ENCODE measurements around the gene TMEM185B. TPM values are rescaled to one million over a fixed set of nuclear protein-coding genes. Genes with fewer than 3 reads are reported as not detected.
A peak's percentile ranks its signal among the peaks of the same experiment; 100 is the strongest.

TMEM185B gene
- 24.8 and 36.0 TPM in 2 replicates for polyA plus RNA-seq (2012; rRNA removed)
- 23.5 and 31.6 TPM in 2 replicates for polyA plus RNA-seq (2012; cell fraction: cytosol; rRNA removed)
- polyA plus RNA-seq (2012; cell fraction: nucleus; rRNA removed), result 19.2 and 20.2 TPM in 2 replicates

DNA sequence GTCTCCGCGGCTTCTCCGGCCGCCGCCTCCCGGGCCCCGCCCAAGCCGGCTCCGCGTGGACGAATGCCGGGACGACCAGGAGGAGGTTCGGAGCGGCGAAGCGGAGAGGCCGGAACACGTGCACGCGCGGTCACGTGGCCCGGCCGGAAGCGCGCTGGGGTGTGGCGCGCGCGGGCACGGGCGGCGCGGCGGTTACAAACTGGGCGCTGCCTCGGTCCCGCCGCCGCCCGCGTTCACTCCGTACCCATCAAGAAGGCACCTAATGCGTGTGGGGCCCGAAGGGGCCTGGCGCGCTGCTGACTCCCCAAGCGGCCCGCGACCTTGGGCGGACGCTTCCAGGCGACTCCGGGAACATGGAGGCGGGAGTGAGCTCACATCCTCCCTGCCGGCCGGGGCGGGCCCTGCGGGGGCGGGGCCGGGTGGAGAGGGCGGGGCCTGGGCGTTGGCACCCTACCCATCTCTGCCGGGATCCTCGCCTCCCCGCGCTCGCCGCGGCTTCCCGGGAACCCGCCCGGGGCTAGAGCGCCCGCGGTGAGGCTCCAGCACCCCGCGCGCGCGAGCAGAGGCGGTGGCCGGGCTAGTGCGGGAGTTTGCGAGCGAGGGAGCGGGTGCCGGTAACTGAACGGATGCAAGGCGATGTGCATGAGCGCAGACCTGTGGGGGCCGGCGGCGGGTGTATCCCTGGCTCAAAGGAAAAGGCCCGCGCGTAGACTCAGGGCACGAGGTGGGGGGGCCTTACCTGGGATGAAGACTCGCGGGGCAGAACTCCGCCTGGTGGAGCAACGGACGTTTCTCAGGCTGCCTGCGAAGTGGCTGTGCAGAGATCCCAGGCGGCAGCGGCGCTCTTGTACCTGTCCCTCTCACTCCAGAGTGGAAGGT lies at the start of gene TMEM185B:
TMEM185B (minus strand) TSS at position 367 of the 879 bp plus-strand sequence. CDS start 424 bp downstream, outside the sequence.
- peaks cover 23% of the 10 kb centered on the region for H3K79me2 ChIP-seq (ENCODE audit: insufficient read depth)
- H3K9me3 ChIP-seq, result no peaks in the 10 kb centered on the region
- DNase-seq, result peak; percentile 100
- ChIA-PET CTCF (interaction anchor here (0.7 to 2.0 kb wide), 3 partner anchors 14 to 90 kb away, joined by 3 to 4 read pairs (median 3); no protein-coding TSS in a partner anchor), POLR2A (interaction anchor here (0.6 kb wide), 1 partner anchor 9 kb away, joined by 4 read pairs; no protein-coding TSS in a partner anchor)
- 0% methylated on average over 29 of the region's 108 CpGs for WGBS (ENCODE audit: low lambda C conversion rate)
- H3K4me1 ChIP-seq (ENCODE audit: control insufficient read depth in 1 of 2, insufficient read depth in 2 of 2, low read depth in 1 of 2, low read length in 1 of 2), result peaks cover 23 to 33% of the 10 kb centered on the region in 2 experiments; a peak in 3 of 4 replicates
- no peaks in the 10 kb centered on the region for H3F3A ChIP-seq (replicated peaks; ENCODE audit: insufficient read depth)
- H3K27me3 ChIP-seq (ENCODE audit: insufficient read depth), result no peaks in the 10 kb centered on the region
- peak within 1 kb of the TSS; percentile 97 for H3K4me2 ChIP-seq
- H2AFZ ChIP-seq (ENCODE audit: low read depth), result peak within 1 kb of the TSS; percentile 91
- H3K9ac ChIP-seq, result peak within 1 kb of the TSS; percentile 82
- H4K20me1 ChIP-seq (ENCODE audit: insufficient read depth), result no peaks in the 10 kb centered on the region
- peak within 1 kb of the TSS; percentile 68 to 84 for H3K27ac ChIP-seq (ENCODE audit: low read depth in 2 of 2, low read length in 1 of 2)
- peak within 1 kb of the TSS; percentile 69 to 84 for H3K4me3 ChIP-seq (ENCODE audit: low read depth in 2 of 2, low read length in 1 of 2)
- TF ChIP-seq YY1 (IDR thresholded peaks at IDR 0.05; ENCODE audit: low read depth), result peak; percentile 70
- TF ChIP-seq, protein P1, sequence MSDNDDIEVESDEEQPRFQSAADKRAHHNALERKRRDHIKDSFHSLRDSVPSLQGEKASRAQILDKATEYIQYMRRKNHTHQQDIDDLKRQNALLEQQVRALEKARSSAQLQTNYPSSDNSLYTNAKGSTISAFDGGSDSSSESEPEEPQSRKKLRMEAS (IDR thresholded peaks at IDR 0.05; ENCODE audit: low read depth), result peak; percentile 95
- TF ChIP-seq GABPA (IDR thresholded peaks at IDR 0.05; ENCODE audit: low read depth), result peak; percentile 49
- TF ChIP-seq RCOR1 (IDR thresholded peaks at IDR 0.05; ENCODE audit: low read length), result no peak
- TF ChIP-seq, protein P2, sequence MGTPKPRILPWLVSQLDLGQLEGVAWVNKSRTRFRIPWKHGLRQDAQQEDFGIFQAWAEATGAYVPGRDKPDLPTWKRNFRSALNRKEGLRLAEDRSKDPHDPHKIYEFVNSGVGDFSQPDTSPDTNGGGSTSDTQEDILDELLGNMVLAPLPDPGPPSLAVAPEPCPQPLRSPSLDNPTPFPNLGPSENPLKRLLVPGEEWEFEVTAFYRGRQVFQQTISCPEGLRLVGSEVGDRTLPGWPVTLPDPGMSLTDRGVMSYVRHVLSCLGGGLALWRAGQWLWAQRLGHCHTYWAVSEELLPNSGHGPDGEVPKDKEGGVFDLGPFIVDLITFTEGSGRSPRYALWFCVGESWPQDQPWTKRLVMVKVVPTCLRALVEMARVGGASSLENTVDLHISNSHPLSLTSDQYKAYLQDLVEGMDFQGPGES (IDR thresholded peaks at IDR 0.05; ENCODE audit: low read depth, low read length), result no peak
- no peak for TF ChIP-seq CHD2 (IDR thresholded peaks at IDR 0.05; ENCODE audit: low read length, partially characterized antibody)
- TF ChIP-seq, protein P3, sequence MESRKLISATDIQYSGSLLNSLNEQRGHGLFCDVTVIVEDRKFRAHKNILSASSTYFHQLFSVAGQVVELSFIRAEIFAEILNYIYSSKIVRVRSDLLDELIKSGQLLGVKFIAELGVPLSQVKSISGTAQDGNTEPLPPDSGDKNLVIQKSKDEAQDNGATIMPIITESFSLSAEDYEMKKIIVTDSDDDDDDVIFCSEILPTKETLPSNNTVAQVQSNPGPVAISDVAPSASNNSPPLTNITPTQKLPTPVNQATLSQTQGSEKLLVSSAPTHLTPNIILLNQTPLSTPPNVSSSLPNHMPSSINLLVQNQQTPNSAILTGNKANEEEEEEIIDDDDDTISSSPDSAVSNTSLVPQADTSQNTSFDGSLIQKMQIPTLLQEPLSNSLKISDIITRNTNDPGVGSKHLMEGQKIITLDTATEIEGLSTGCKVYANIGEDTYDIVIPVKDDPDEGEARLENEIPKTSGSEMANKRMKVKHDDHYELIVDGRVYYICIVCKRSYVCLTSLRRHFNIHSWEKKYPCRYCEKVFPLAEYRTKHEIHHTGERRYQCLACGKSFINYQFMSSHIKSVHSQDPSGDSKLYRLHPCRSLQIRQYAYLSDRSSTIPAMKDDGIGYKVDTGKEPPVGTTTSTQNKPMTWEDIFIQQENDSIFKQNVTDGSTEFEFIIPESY (IDR thresholded peaks at IDR 0.05; ENCODE audit: borderline replicate concordance, low read depth), result no peak
- TF ChIP-seq SIN3A (IDR thresholded peaks at IDR 0.05; ENCODE audit: borderline replicate concordance, low read depth, low read length), result peak; percentile 42; the same call in 1 of the 2 replicates
- TF ChIP-seq, protein P4, sequence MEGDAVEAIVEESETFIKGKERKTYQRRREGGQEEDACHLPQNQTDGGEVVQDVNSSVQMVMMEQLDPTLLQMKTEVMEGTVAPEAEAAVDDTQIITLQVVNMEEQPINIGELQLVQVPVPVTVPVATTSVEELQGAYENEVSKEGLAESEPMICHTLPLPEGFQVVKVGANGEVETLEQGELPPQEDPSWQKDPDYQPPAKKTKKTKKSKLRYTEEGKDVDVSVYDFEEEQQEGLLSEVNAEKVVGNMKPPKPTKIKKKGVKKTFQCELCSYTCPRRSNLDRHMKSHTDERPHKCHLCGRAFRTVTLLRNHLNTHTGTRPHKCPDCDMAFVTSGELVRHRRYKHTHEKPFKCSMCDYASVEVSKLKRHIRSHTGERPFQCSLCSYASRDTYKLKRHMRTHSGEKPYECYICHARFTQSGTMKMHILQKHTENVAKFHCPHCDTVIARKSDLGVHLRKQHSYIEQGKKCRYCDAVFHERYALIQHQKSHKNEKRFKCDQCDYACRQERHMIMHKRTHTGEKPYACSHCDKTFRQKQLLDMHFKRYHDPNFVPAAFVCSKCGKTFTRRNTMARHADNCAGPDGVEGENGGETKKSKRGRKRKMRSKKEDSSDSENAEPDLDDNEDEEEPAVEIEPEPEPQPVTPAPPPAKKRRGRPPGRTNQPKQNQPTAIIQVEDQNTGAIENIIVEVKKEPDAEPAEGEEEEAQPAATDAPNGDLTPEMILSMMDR (IDR thresholded peaks at IDR 0.05), result peak; percentile 42
- no peak for TF ChIP-seq RXRA (IDR thresholded peaks at IDR 0.05; ENCODE audit: borderline replicate concordance, low read depth)
- peak; percentile 47; the same call in 1 of the 2 replicates for TF ChIP-seq TAF1 (IDR thresholded peaks at IDR 0.05; ENCODE audit: borderline replicate concordance, low read depth, low read length)
- peak; percentile 70 for TF ChIP-seq USF2 (IDR thresholded peaks at IDR 0.05; ENCODE audit: borderline replicate concordance, low read depth, low read length)
- TF ChIP-seq MXI1 (IDR thresholded peaks at IDR 0.05; ENCODE audit: low read depth, low read length), result peak; percentile 58; the same call in 1 of the 2 replicates
- TF ChIP-seq SMC3 (IDR thresholded peaks at IDR 0.05; ENCODE audit: low read depth, low read length), result no peak; the same call in 1 of the 2 replicates
- peak; percentile 71 for TF ChIP-seq POLR2AphosphoS5 (IDR thresholded peaks at IDR 0.05; ENCODE audit: low read depth, low read length)
- no peak for TF ChIP-seq EZH2phosphoT487 (IDR thresholded peaks at IDR 0.05; ENCODE audit: borderline replicate concordance, low read depth)
- TF ChIP-seq, protein P5, sequence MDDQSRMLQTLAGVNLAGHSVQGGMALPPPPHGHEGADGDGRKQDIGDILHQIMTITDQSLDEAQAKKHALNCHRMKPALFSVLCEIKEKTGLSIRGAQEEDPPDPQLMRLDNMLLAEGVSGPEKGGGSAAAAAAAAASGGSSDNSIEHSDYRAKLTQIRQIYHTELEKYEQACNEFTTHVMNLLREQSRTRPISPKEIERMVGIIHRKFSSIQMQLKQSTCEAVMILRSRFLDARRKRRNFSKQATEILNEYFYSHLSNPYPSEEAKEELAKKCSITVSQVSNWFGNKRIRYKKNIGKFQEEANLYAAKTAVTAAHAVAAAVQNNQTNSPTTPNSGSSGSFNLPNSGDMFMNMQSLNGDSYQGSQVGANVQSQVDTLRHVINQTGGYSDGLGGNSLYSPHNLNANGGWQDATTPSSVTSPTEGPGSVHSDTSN (IDR thresholded peaks at IDR 0.05), result no peak
- TF ChIP-seq, protein P6, sequence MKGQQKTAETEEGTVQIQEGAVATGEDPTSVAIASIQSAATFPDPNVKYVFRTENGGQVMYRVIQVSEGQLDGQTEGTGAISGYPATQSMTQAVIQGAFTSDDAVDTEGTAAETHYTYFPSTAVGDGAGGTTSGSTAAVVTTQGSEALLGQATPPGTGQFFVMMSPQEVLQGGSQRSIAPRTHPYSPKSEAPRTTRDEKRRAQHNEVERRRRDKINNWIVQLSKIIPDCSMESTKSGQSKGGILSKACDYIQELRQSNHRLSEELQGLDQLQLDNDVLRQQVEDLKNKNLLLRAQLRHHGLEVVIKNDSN (IDR thresholded peaks at IDR 0.05; ENCODE audit: borderline replicate concordance, low read depth), result peak; percentile 92
- no peaks in the 10 kb centered on the region for H3K9me2 ChIP-seq
- H3K36me3 ChIP-seq (replicated peaks in 1 of 2; ENCODE audit: control insufficient read depth in 1 of 2, insufficient read depth in 2 of 2, low read length in 1 of 2), result peaks cover 11 to 26% of the 10 kb centered on the region in 2 experiments
